HG02852 (cell line): ENCODE results near the gene FKRP.
A peak's percentile ranks its signal among the peaks of the same experiment; 100 is the strongest.

Experiments
- ATAC-seq: cut with Tn5 transposase; IDR thresholded peaks from one replicate; pipeline ENCODE4 v1.9.1; 2021; ENCODE audit warnings: mild to moderate bottlenecking, moderate library complexity; ENCODE audit not compliant: unreplicated experiment

The FKRP gene

GRCh38 chr19:46731007-46731501, 14.8 kb upstream of the FKRP start:
- no peak for ATAC-seq

GRCh38 chr19:46731584-46731983, 14.3 kb upstream of the FKRP start:
- no peak for ATAC-seq

- ATAC-seq = no peak
Observed at GRCh38 chr19:46732172-46732938, 13.5 kb upstream of the FKRP start.

GRCh38 chr19:46732966-46733689, 12.7 kb upstream of the FKRP start:
- ATAC-seq = no peak

- ATAC-seq = no peak
Observed at GRCh38 chr19:46733690-46734292, 12.1 kb upstream of the FKRP start.

GRCh38 chr19:46736531-46737297, 9.1 kb upstream of the FKRP start:
- ATAC-seq = no peak

- no peak for ATAC-seq
Observed at GRCh38 chr19:46737298-46737654, 8.6 kb upstream of the FKRP start.

- ATAC-seq = no peak
Observed at GRCh38 chr19:46737761-46738171, 8.1 kb upstream of the FKRP start.

GRCh38 chr19:46739290-46739771, 6.5 kb upstream of the FKRP start:
- no peak for ATAC-seq

GRCh38 chr19:46741447-46741846, 4.4 kb upstream of the FKRP start:
- ATAC-seq = no peak

GRCh38 chr19:46742926-46743480, 2.9 kb upstream of the FKRP start:
- ATAC-seq = no peak

- no peak for ATAC-seq
Observed at GRCh38 chr19:46744005-46744691, 1.7 kb upstream of the FKRP start.

GRCh38 chr19:46745030-46745429, 827 bp upstream of the FKRP start:
- ATAC-seq = no peak

GRCh38 chr19:46746281-46747057, 612 bp downstream of the FKRP start, which contains the start of gene STRN4:
Gene STRN4, minus strand, starts transcription at chr19:46746450. Its CDS starts 20 bp downstream, at chr19:46746430.
- ATAC-seq = peak; percentile 47

GRCh38 chr19:46748325-46749109, 2.7 kb downstream of the FKRP start:
- no peak for ATAC-seq

GRCh38 chr19:46753420-46754155, 7.7 kb downstream of the FKRP start:
- no peak for ATAC-seq

GRCh38 chr19:46755077-46755852, 9.4 kb downstream of the FKRP start:
- no peak for ATAC-seq
